H1 (cell line): Measurements from ENCODE around the gene MOB3B. TPM values are rescaled to one million over a fixed set of nuclear protein-coding genes. Genes with fewer than 3 reads are reported as not detected.

Experiments
- CTCF ChIA-PET: fragments of 300-600 bp; sonication (Branson Sonifier 250); formaldehyde crosslinking; loops from one replicate; lab custom pipeline; 2021; ENCODE audit not compliant: partially characterized antibody; lab: Charles Lee
- POLR2A ChIA-PET: fragments of 300-600 bp; sonication (Branson Sonifier 250); formaldehyde crosslinking; loops from one replicate; lab custom pipeline; 2021; ENCODE audit warnings: inconsistent platforms; ENCODE audit not compliant: partially characterized antibody; lab: Charles Lee
- DNase-seq, 2 experiments: peaks; one replicate each; pipeline versions ENCODE4 v3.0.0 to v3.0.0-alpha.2; 2010 to 2022; ENCODE audit warnings: low spot score in 2 of 2, low read depth in 1 of 2, mixed read lengths in 1 of 2
- FAIRE-seq: peaks from 2 replicates; lab custom pipeline; 2011; peaks lifted over from hg19 to GRCh38; lab: Jason Lieb, UNC
- H2AFZ ChIP-seq: 2 replicates; pipeline ENCODE4 v1.8.1; 2012; ENCODE audit warnings: low read length, inconsistent platforms
- H2AK5ac ChIP-seq: 2 replicates; pipeline ENCODE4 v1.6.1; 2013; ENCODE audit warnings: low read depth, low read length
- H2BK120ac ChIP-seq: replicated peaks from 2 replicates; pipeline ENCODE3; 2013; ENCODE audit warnings: low read depth, low read length, inconsistent platforms
- H2BK12ac ChIP-seq: 2 replicates; pipeline ENCODE4 v1.6.1; 2013; ENCODE audit warnings: low read depth, low read length
- H2BK15ac ChIP-seq: 2 replicates; pipeline ENCODE4 v1.6.1; 2013; ENCODE audit warnings: low read length
- H2BK20ac ChIP-seq: 2 replicates; pipeline ENCODE4 v1.6.1; 2013; ENCODE audit warnings: low read length
- H2BK5ac ChIP-seq: 2 replicates; pipeline ENCODE4 v1.6.1; 2013; ENCODE audit warnings: low read depth, low read length
- H3K14ac ChIP-seq: 2 replicates; pipeline ENCODE4 v1.6.1; 2013; ENCODE audit warnings: inconsistent platforms; ENCODE audit not compliant: insufficient read length
- H3K18ac ChIP-seq: 2 replicates; pipeline ENCODE4 v1.6.1; 2013; ENCODE audit warnings: low read length; ENCODE audit errors: extremely low read depth
- H3K23ac ChIP-seq: 2 replicates; pipeline ENCODE4 v1.6.1; 2013; ENCODE audit warnings: inconsistent platforms; ENCODE audit not compliant: insufficient read length
- H3K23me2 ChIP-seq: 2 replicates; pipeline ENCODE4 v1.6.1; 2013; ENCODE audit warnings: low read depth, low read length
- H3K27ac ChIP-seq: 2 replicates; pipeline ENCODE4 v1.6.1; 2011; ENCODE audit warnings: low read depth, low read length, inconsistent platforms
- H3K27me3 ChIP-seq, 4 experiments: replicated peaks in 1 of 4; 1 replicate in 1 of 4; 2 replicates in 3 of 4; pipeline versions ENCODE4 v1.6.1 to v1.8.1; 2011 to 2013; ENCODE audit warnings: low read length in 3 of 4, mild to moderate bottlenecking in 3 of 4, inconsistent platforms in 2 of 4, mixed read lengths in 2 of 4, moderate library complexity in 1 of 4; ENCODE audit not compliant: control insufficient read depth in 3 of 4, insufficient read depth in 3 of 4; ENCODE audit errors: extremely low read depth in 1 of 4
- H3K36me3 ChIP-seq, 4 experiments: 2 replicates each; pipeline versions ENCODE4 v1.6.1 to v1.8.1; 2011 to 2013; ENCODE audit warnings: mild to moderate bottlenecking in 4 of 4, low read length in 3 of 4, moderate library complexity in 2 of 4, control low read depth in 1 of 4, inconsistent platforms in 1 of 4; ENCODE audit not compliant: insufficient read depth in 4 of 4, control insufficient read depth in 2 of 4
- H3K4ac ChIP-seq: replicated peaks from 2 replicates; pipeline ENCODE3; 2013; ENCODE audit warnings: low read length, low read depth, mixed read lengths, inconsistent platforms; ENCODE audit not compliant: insufficient read length
- H3K4me1 ChIP-seq, 4 experiments: replicated peaks in 1 of 4; 1 replicate in 1 of 4; 2 replicates in 3 of 4; pipeline versions ENCODE4 v1.6.1 to v1.8.1; 2011 to 2013; ENCODE audit warnings: low read length in 3 of 4, inconsistent platforms in 2 of 4, mixed read lengths in 1 of 4; ENCODE audit not compliant: insufficient read depth in 4 of 4, control insufficient read depth in 3 of 4
- H3K4me2 ChIP-seq, 2 experiments: 2 replicates each; pipeline versions ENCODE4 v1.6.1 to v1.8.1; 2011 to 2013; ENCODE audit warnings: low read depth in 2 of 2, low read length in 2 of 2, control low read depth in 1 of 2, inconsistent platforms in 1 of 2, mild to moderate bottlenecking in 1 of 2; ENCODE audit not compliant: insufficient read depth in 1 of 2
- H3K4me3 ChIP-seq, 4 experiments: fragments of 200-600, 300-600 bp in 1 of 4; sonication (generic), shearing (Covaris generic), sonication (Bioruptor Twin) in 1 of 4; 2 replicates each; pipeline versions ENCODE4 v1.5.1 to v1.8.1; 2011 to 2016; ENCODE audit warnings: low read length in 4 of 4, low read depth in 3 of 4, control low read depth in 2 of 4, inconsistent platforms in 2 of 4, mild to moderate bottlenecking in 2 of 4, mixed read lengths in 1 of 4, moderate library complexity in 1 of 4; ENCODE audit not compliant: insufficient read depth in 2 of 4; ENCODE audit errors: extremely low read depth in 1 of 4
- H3K56ac ChIP-seq: replicated peaks from 2 replicates; pipeline ENCODE3; 2013; ENCODE audit warnings: low read depth, mild to moderate bottlenecking, mixed read lengths, low read length, inconsistent platforms; ENCODE audit not compliant: insufficient read length
- H3K79me1 ChIP-seq: 2 replicates; pipeline ENCODE4 v1.6.1; 2013; ENCODE audit warnings: low read depth, low read length, control low read depth
- H3K79me2 ChIP-seq, 2 experiments: 2 replicates each; pipeline versions ENCODE4 v1.6.1 to v1.8.1; 2012 to 2013; ENCODE audit warnings: low read length in 2 of 2, mild to moderate bottlenecking in 2 of 2, inconsistent platforms in 1 of 2; ENCODE audit not compliant: insufficient read depth in 2 of 2, control insufficient read depth in 1 of 2
- H3K9ac ChIP-seq, 4 experiments: replicated peaks in 1 of 4; 1 replicate in 1 of 4; 2 replicates in 3 of 4; pipeline versions ENCODE4 v1.6.1 to v1.8.1; 2011 to 2013; ENCODE audit warnings: low read depth in 3 of 4, low read length in 3 of 4, control low read depth in 2 of 4, mild to moderate bottlenecking in 2 of 4, moderate library complexity in 2 of 4, inconsistent platforms in 1 of 4; ENCODE audit errors: extremely low read depth in 1 of 4
- H3K9me3 ChIP-seq, 2 experiments: 2 replicates each; pipeline versions ENCODE4 v1.6.1 to v1.8.1; 2012 to 2013; ENCODE audit warnings: mild to moderate bottlenecking in 2 of 2, moderate library complexity in 2 of 2, control low read depth in 1 of 2, inconsistent platforms in 1 of 2, low read depth in 1 of 2, low read length in 1 of 2, mixed read lengths in 1 of 2; ENCODE audit not compliant: insufficient read depth in 2 of 2
- H4K20me1 ChIP-seq, 2 experiments: replicated peaks in 1 of 2; 2 replicates each; pipeline versions ENCODE3 to v1.8.1; 2011 to 2013; ENCODE audit warnings: inconsistent platforms in 2 of 2, low read length in 2 of 2, mild to moderate bottlenecking in 1 of 2; ENCODE audit not compliant: insufficient read depth in 2 of 2, control insufficient read depth in 1 of 2
- H4K5ac ChIP-seq: 2 replicates; pipeline ENCODE4 v1.6.1; 2013; ENCODE audit warnings: low read length, low read depth, mixed read lengths, inconsistent platforms; ENCODE audit not compliant: insufficient read length
- H4K8ac ChIP-seq: 2 replicates; pipeline ENCODE4 v1.8.0; 2013; ENCODE audit warnings: mild to moderate bottlenecking, moderate library complexity, low read length, inconsistent platforms; ENCODE audit not compliant: insufficient read depth; ENCODE audit errors: extremely low read depth
- H4K91ac ChIP-seq: replicated peaks from 2 replicates; pipeline ENCODE3; 2013; ENCODE audit warnings: low read length, mixed read lengths, inconsistent platforms; ENCODE audit not compliant: insufficient read length
- ATF3 ChIP-seq: IDR thresholded peaks from 2 replicates; pipeline ENCODE4 v1.6.1; 2011; ENCODE audit warnings: low read depth, mild to moderate bottlenecking, low read length; ENCODE audit not compliant: insufficient read depth
- CREB1 ChIP-seq: IDR thresholded peaks from 2 replicates; pipeline ENCODE4 v1.6.1; 2012; ENCODE audit warnings: inconsistent platforms
- CTBP2 ChIP-seq: IDR thresholded peaks from 2 replicates; pipeline ENCODE4 v1.7.0; 2011; ENCODE audit warnings: borderline replicate concordance, mild to moderate bottlenecking, moderate library complexity, mixed read lengths, low read length; ENCODE audit not compliant: insufficient read depth, insufficient read length
- CTCF ChIP-seq, 3 experiments: IDR thresholded peaks; 1 replicate in 2 of 3; 2 replicates in 1 of 3; pipeline versions ENCODE4 v1.5.1 to v1.6.1; 2011; ENCODE audit warnings: low read length in 3 of 3, mild to moderate bottlenecking in 3 of 3, inconsistent platforms in 2 of 3, low read depth in 1 of 3, moderate library complexity in 1 of 3; ENCODE audit not compliant: insufficient read depth in 1 of 3; ENCODE audit errors: control extremely low read depth in 1 of 3
- E2F6 ChIP-seq: IDR thresholded peaks from 2 replicates; pipeline ENCODE4 v1.6.1; 2012; ENCODE audit warnings: inconsistent platforms
- FOSL1 ChIP-seq: IDR thresholded peaks from 2 replicates; pipeline ENCODE4 v1.6.1; 2011; ENCODE audit warnings: mild to moderate bottlenecking, low read depth, low read length, moderate library complexity; ENCODE audit not compliant: insufficient read depth
- HDAC6 ChIP-seq: IDR thresholded peaks from one replicate; pipeline ENCODE4 v1.7.1; 2012; ENCODE audit warnings: low read depth, mild to moderate bottlenecking, inconsistent platforms, low read length, moderate library complexity
- KDM5A ChIP-seq: fragments of 200-600 bp; IDR thresholded peaks from 2 replicates; pipeline ENCODE4 v1.7.1; 2012; ENCODE audit warnings: mild to moderate bottlenecking, low read length, inconsistent platforms, mixed read lengths
- POLR2AphosphoS5 ChIP-seq: IDR thresholded peaks from 2 replicates; pipeline ENCODE4 v1.6.1; 2011; ENCODE audit warnings: low read depth, low read length
- SIN3A ChIP-seq, 2 experiments: IDR thresholded peaks in 1 of 2; conservative IDR thresholded peaks in 1 of 2; 2 replicates each; pipeline ENCODE4 v1.6.1; 2011 to 2012; ENCODE audit warnings: low read length in 2 of 2, improper control_type of control experiment in 1 of 2, low read depth in 1 of 2, mild to moderate bottlenecking in 1 of 2
- WGBS, 2 experiments: shearing (Covaris generic) in 1 of 2; methylation state at CpG; one replicate each; pipeline versions ENCODE4 v1.1.6 to v1.1.7; 2013 to 2015; ENCODE audit warnings: low lambda C conversion rate in 2 of 2, mixed read lengths in 2 of 2, inconsistent platforms in 1 of 2, low coverage in 1 of 2, missing lambda C conversion rate in 1 of 2; ENCODE audit not compliant: insufficient replicate concordance in 2 of 2, insufficient coverage in 1 of 2, insufficient read length in 1 of 2; ENCODE audit errors: extremely low coverage in 1 of 2, missing lambda C conversion rate in 1 of 2; 5-methylcytosine and 5-hydroxymethylcytosine counted together
- polyA plus RNA-seq, 7 experiments: library from polyadenylated mRNA; depleted of rRNA in 3 of 7; stranded (reverse) in 5 of 7; unstranded in 2 of 7; fragments of >200 nt in 5 of 7; fragments of 200-250 nt in 2 of 7; gene quantifications; 1 replicate in 5 of 7; 2 replicates in 1 of 7; 4 replicates in 1 of 7; pipeline versions ENCODE4 v1.2.1 to v1.2.3, GENCODE V29; 2011 to 2013; ENCODE audit warnings: missing spikeins in 2 of 7, mixed read lengths in 2 of 7
- total RNA-seq: library from RNA; stranded (reverse); fragmentation: NEBNext Ultra II Directional; extraction: Animal tissue kit (Norgen Biotek cat#: 25700); gene quantifications from 2 replicates; pipeline ENCODE4 v1.2.1, GENCODE V29; 2021

MOB3B gene
- total and polyA plus RNA-seq, 2 of the 8 experiments (the other 6 are each of a cell fraction or from before 2014, with no cell fraction given), result 12.7 to 16.1 TPM

- Histone ChIP-seq H3K23me2 (no peaks in the 10 kb centered on the region; the same call in 1 of the 2 replicates), H3K79me2 (no peaks in the 10 kb centered on the region; a peak in 2 of 4 replicates), H3K23ac (no peak overlapping the region), H3K9ac (no peak overlapping the region), H3K4ac (no peak overlapping the region), H4K5ac (no peak overlapping the region), H2BK120ac (no peak overlapping the region), H2AK5ac (no peak overlapping the region), H4K8ac (no peak overlapping the region), H4K91ac (no peak overlapping the region), H2BK20ac (no peak overlapping the region), H3K4me1 (peaks cover 0 to 4% (median 0%) of the 10 kb centered on the region in 4 experiments; a peak in 1 of 7 replicates), H3K18ac (no peak overlapping the region), H3K36me3 (no peaks in the 10 kb centered on the region), H2BK5ac (no peak overlapping the region), H3K27ac (no peak overlapping the region), H3K79me1 (no peaks in the 10 kb centered on the region), H2AFZ (no peak overlapping the region), H3K9me3 (no peaks in the 10 kb centered on the region), H2BK12ac (no peak overlapping the region), H3K56ac (no peak overlapping the region), H4K20me1 (no peaks in the 10 kb centered on the region), H3K4me2 (no peak overlapping the region), H3K27me3 (no peaks in the 10 kb centered on the region), H2BK15ac (no peak overlapping the region), H3K14ac (no peak overlapping the region), H3K4me3 (no peak overlapping the region)
- no peak for FAIRE-seq
- WGBS, 2 experiments, result 85% methylated on average over 3 of the region's 3 CpGs; no CpG with 5 or more reads in 1 of the 2 experiments
- DNase-seq, result no peak
- POLR2A ChIA-PET, result no interaction called here
- CTCF ChIA-PET, result interaction anchor here (0.6 to 1.1 kb wide), 2 partner anchors 9 to 74 kb away, joined by 3 read pairs; no protein-coding TSS in a partner anchor
- TF ChIP-seq HDAC6 (no peak), CTCF (IDR thresholded peaks at IDR 0.05; ENCODE audit: control extremely low read depth in 1 of 3, insufficient read depth in 1 of 3, low read depth in 1 of 3, low read length in 3 of 3) (no peak), SIN3A (conservative IDR thresholded peaks at IDR 0.05 in 1 of 2, IDR thresholded peaks at IDR 0.05 in 1 of 2; ENCODE audit: low read depth in 1 of 2, low read length in 2 of 2) (no peak), KDM5A (no peak), FOSL1 (no peak), CREB1 (no peak), ATF3 (no peak), POLR2AphosphoS5 (no peak), E2F6 (no peak), CTBP2 (no peak)
Measured at GRCh38 chr9:27412081-27412480, 117.5 kb downstream of the MOB3B start.
